Muscle layer of duodenum (tissue), 2 donors: ENCODE measurements around the gene NPR3.

Source experiments
- H3K27ac ChIP-seq: one replicate; pipeline ENCODE4 v1.7.0; 2013; ENCODE audit warnings: mild to moderate bottlenecking, low read length
- H3K27me3 ChIP-seq: one replicate; pipeline ENCODE4 v1.7.0; 2013; ENCODE audit warnings: low read depth, mild to moderate bottlenecking, control low read depth, low read length
- H3K36me3 ChIP-seq, 2 donors: one replicate each; pipeline ENCODE4 v1.7.0; 2013; ENCODE audit warnings: low read length in 2 of 2, control low read depth in 1 of 2, mild to moderate bottlenecking in 1 of 2; ENCODE audit not compliant: insufficient read depth in 2 of 2, control insufficient read depth in 1 of 2
- H3K4me1 ChIP-seq, 2 donors: one replicate each; pipeline ENCODE4 v1.7.0; 2013; ENCODE audit warnings: low read length in 2 of 2, mild to moderate bottlenecking in 2 of 2, control low read depth in 1 of 2, moderate library complexity in 1 of 2; ENCODE audit not compliant: insufficient read depth in 2 of 2, control insufficient read depth in 1 of 2
- H3K4me3 ChIP-seq, 2 donors: one replicate each; pipeline ENCODE4 v1.7.0; 2013; ENCODE audit warnings: low read length in 2 of 2, low read depth in 1 of 2, mild to moderate bottlenecking in 1 of 2
- H3K9me3 ChIP-seq, 2 donors: one replicate each; pipeline ENCODE4 v1.7.0; 2013; ENCODE audit warnings: low read length in 2 of 2, control low read depth in 1 of 2, mild to moderate bottlenecking in 1 of 2; ENCODE audit not compliant: control insufficient read depth in 1 of 2
- donor health status: healthy.

The NPR3 gene

GRCh38 chr5:32814141-32814540 lies 103.0 kb downstream of the NPR3 start:
- H3K9me3 ChIP-seq: no peaks in the 10 kb centered on the region
- H3K36me3 ChIP-seq: no peaks in the 10 kb centered on the region
- no peaks in the 10 kb centered on the region for H3K27me3 ChIP-seq
- H3K4me1 ChIP-seq: peaks cover 0 to 7% of the 10 kb centered on the region in 2 donors
- H3K4me3 ChIP-seq: no peak overlapping the region
- H3K27ac ChIP-seq: no peak overlapping the region

GRCh38 chr5:32814620-32815019 lies 103.5 kb downstream of the NPR3 start:
- Histone ChIP-seq H3K27me3 (no peaks in the 10 kb centered on the region), H3K4me1 (peaks cover 0 to 7% of the 10 kb centered on the region in 2 donors), H3K4me3 (no peak overlapping the region), H3K36me3 (no peaks in the 10 kb centered on the region), H3K9me3 (no peaks in the 10 kb centered on the region), H3K27ac (no peak overlapping the region)

DNA sequence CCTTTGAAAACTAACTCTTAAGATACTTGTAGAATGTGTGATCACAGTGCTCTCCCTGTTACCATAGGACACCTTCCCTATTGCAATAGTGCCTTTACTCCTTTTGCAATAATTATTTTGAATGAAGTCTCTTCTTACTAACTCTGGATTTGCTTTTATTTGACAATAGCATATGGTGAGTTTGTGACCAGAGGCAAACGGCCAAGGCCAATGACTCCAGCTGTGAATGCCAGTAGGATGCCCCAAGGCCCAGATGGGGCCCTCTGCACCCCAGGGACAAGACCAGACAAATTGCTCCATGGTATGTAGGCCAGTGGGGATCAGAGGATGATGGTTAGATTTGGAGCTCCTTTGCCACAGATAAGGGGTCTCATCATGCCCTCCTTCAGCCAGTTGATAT lies 116.9 kb downstream of the NPR3 start:
- no peak overlapping the region for H3K4me3 ChIP-seq
- no peaks in the 10 kb centered on the region for H3K4me1 ChIP-seq
- H3K9me3 ChIP-seq: no peaks in the 10 kb centered on the region
- no peaks in the 10 kb centered on the region for H3K36me3 ChIP-seq
- H3K27me3 ChIP-seq: no peaks in the 10 kb centered on the region
- H3K27ac ChIP-seq: no peak overlapping the region

- no peak overlapping the region for H3K27ac ChIP-seq
- no peaks in the 10 kb centered on the region for H3K9me3 ChIP-seq
- H3K4me1 ChIP-seq: no peaks in the 10 kb centered on the region
- H3K27me3 ChIP-seq: no peaks in the 10 kb centered on the region
- no peaks in the 10 kb centered on the region for H3K36me3 ChIP-seq
- no peak overlapping the region for H3K4me3 ChIP-seq
Measured at GRCh38 chr5:32828492-32828891, 117.4 kb downstream of the NPR3 start.

DNA sequence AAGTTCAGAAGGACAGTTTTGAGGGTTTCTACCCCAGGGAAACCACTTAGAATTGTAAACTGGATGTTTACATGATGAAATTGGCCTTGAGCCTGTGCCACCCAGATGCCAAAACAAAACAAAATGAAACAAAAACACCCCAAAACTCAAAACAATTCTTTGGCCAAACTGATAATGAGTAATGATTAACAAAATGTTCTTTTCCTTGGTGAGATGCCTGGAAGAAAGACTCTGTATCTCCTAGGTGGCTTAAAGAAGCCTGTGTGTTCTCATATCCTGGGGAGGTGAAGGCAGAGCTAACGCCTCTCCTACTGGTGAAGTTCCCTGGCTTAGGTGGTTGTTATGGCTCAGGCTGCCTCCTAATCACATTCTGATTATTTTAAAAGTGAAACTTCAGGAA lies 120.5 kb downstream of the NPR3 start:
- no peaks in the 10 kb centered on the region for H3K9me3 ChIP-seq
- H3K36me3 ChIP-seq: no peaks in the 10 kb centered on the region
- H3K27ac ChIP-seq: no peak overlapping the region
- H3K4me1 ChIP-seq: no peaks in the 10 kb centered on the region
- H3K4me3 ChIP-seq: no peak overlapping the region
- H3K27me3 ChIP-seq: no peaks in the 10 kb centered on the region

DNA sequence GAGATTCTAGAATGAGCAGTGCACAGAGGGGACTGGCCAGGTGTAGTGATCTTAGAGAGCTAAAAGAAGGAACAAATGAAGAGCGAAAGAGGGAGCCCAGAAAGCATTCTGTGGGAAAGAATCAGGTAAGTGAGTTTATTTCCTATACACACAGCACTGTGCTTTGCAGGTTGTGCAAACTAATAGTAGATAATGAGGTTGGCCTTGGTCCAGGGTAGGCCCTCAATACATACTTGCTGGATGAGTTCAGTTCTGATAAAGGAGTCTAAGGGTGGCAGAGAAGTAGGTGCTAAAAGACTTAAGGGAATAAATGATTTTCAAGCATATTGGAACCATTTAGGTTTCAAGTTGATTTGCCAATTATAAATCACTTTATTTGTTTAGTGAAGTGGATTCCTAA lies 122.0 kb downstream of the NPR3 start:
- Histone ChIP-seq H3K27me3 (no peaks in the 10 kb centered on the region), H3K36me3 (no peaks in the 10 kb centered on the region), H3K4me3 (no peak overlapping the region), H3K9me3 (no peaks in the 10 kb centered on the region), H3K4me1 (no peaks in the 10 kb centered on the region), H3K27ac (no peak overlapping the region)

- Histone ChIP-seq H3K4me3 (no peak overlapping the region), H3K9me3 (no peaks in the 10 kb centered on the region), H3K27me3 (no peaks in the 10 kb centered on the region), H3K27ac (no peak overlapping the region), H3K4me1 (no peaks in the 10 kb centered on the region), H3K36me3 (no peaks in the 10 kb centered on the region)
Measured at GRCh38 chr5:32833663-32834062, 122.5 kb downstream of the NPR3 start.

DNA sequence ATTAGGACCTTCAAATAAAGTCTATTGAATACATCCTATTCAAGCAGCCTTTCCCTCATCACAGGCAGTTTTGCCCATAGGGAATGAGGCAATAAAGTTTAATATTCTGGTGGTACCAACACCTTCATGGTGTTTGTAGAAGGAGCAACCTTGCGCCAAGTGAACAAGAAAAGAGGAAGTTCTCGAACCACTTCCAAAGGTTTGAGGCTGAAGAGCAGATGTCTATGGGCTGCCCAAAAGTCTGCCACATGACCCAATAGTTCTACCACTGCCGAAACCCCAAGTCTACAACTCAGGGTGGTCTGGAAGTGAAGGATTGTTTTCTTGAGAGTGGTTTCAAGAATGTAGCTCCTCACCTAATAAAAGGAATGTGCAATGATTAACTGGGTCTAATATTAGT lies 123.1 kb downstream of the NPR3 start:
- no peaks in the 10 kb centered on the region for H3K9me3 ChIP-seq
- no peak overlapping the region for H3K4me3 ChIP-seq
- H3K27ac ChIP-seq: no peak overlapping the region
- no peaks in the 10 kb centered on the region for H3K4me1 ChIP-seq
- H3K27me3 ChIP-seq: no peaks in the 10 kb centered on the region
- no peaks in the 10 kb centered on the region for H3K36me3 ChIP-seq

DNA sequence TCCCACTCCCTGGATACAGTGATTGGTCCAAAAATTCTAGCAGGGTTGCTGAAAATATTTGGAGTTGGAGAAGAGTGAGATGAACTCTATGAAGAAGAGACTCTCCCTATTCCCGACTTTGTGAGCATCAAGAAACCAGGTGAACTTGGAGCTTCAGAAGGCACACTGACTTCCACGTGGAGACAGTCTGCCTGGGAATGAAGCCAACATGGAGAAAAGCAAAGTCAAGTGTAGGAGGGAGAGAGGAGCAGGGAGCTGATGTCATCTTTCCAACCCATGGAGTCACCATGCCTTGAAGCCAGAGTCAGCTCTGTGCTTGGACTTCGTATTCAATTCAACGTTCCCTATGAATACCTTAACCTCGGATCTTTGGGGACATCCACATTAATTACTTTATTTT lies 125.1 kb downstream of the NPR3 start:
- H3K36me3 ChIP-seq: no peaks in the 10 kb centered on the region
- no peak overlapping the region for H3K27ac ChIP-seq
- H3K4me1 ChIP-seq: no peaks in the 10 kb centered on the region
- no peaks in the 10 kb centered on the region for H3K9me3 ChIP-seq
- no peak overlapping the region for H3K4me3 ChIP-seq
- H3K27me3 ChIP-seq: no peaks in the 10 kb centered on the region

DNA sequence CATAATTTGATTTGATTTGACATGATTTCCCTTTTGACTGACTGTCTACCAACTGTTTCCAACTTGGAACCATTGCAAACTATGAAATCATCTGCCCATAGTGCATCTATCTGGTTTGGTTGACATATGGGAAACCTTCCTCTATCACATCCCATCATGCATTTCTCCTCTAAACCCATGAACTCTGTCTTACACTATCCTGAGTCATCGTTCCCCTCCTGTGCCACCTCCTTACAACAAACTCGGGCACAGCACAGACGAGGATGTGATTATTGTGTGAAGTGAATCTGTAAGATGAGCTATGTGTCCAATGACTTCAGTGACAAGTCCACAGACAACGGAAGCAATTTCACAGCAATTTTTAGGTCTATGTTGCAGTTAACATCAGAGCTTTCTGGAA lies 126.1 kb downstream of the NPR3 start:
- H3K27me3 ChIP-seq: no peaks in the 10 kb centered on the region
- H3K36me3 ChIP-seq: no peaks in the 10 kb centered on the region
- H3K9me3 ChIP-seq: no peaks in the 10 kb centered on the region
- H3K4me3 ChIP-seq: no peak overlapping the region
- H3K4me1 ChIP-seq: no peaks in the 10 kb centered on the region
- H3K27ac ChIP-seq: no peak overlapping the region

GRCh38 chr5:32839106-32839505 lies 128.0 kb downstream of the NPR3 start:
- no peaks in the 10 kb centered on the region for H3K9me3 ChIP-seq
- H3K27me3 ChIP-seq: no peaks in the 10 kb centered on the region
- H3K27ac ChIP-seq: no peak overlapping the region
- H3K36me3 ChIP-seq: no peaks in the 10 kb centered on the region
- no peaks in the 10 kb centered on the region for H3K4me1 ChIP-seq
- no peak overlapping the region for H3K4me3 ChIP-seq

DNA sequence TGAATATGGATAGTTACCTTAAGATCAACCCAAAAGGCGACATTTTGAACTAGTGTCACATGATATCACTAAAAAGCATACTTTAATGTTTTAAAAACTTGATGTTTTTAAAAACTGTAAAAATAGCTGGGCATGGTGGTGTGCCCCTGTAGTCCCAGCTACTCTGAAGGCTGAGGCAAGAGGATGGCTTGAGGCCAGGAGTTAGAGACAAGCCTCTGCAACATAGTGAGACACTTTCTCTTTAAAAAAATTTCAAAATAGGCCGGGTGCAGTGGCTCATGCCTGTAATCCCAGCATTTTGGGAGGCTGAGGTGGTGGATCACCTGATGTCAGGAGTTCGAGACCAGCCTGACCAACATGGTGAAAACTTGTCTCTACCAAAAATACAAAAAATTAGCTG lies 129.5 kb downstream of the NPR3 start:
- no peaks in the 10 kb centered on the region for H3K9me3 ChIP-seq
- no peaks in the 10 kb centered on the region for H3K27me3 ChIP-seq
- no peak overlapping the region for H3K4me3 ChIP-seq
- no peak overlapping the region for H3K27ac ChIP-seq
- no peaks in the 10 kb centered on the region for H3K36me3 ChIP-seq
- H3K4me1 ChIP-seq: no peaks in the 10 kb centered on the region
